Adipocyte (in vitro differentiated cells): Measurements from ENCODE around the gene SLC39A3.

Source experiments
- DNase-seq: peaks from one replicate; pipeline ENCODE4 v3.0.0-alpha.2; 2015; ENCODE audit warnings: low read depth
- H3K27me3 ChIP-seq: replicated peaks from 2 replicates; pipeline ENCODE4 v1.7.0; 2013; ENCODE audit warnings: mild to moderate bottlenecking, low read length, moderate library complexity; ENCODE audit not compliant: control insufficient read depth, insufficient read depth
- H3K36me3 ChIP-seq: 2 replicates; pipeline ENCODE4 v1.7.0; 2013; ENCODE audit warnings: low read length, mild to moderate bottlenecking, moderate library complexity; ENCODE audit not compliant: control insufficient read depth, insufficient read depth, severe bottlenecking
- H3K4me1 ChIP-seq: 2 replicates; pipeline ENCODE4 v1.7.0; 2013; ENCODE audit warnings: mild to moderate bottlenecking, low read length, moderate library complexity; ENCODE audit not compliant: control insufficient read depth, insufficient read depth
- H3K4me3 ChIP-seq: 2 replicates; pipeline ENCODE4 v1.7.0; 2013; ENCODE audit warnings: mild to moderate bottlenecking, low read length, moderate library complexity
- H3K9ac ChIP-seq: 2 replicates; pipeline ENCODE4 v1.7.0; 2013; ENCODE audit warnings: mild to moderate bottlenecking, low read length, moderate library complexity
- H3K9me3 ChIP-seq: 2 replicates; pipeline ENCODE4 v1.7.0; 2013; ENCODE audit warnings: mild to moderate bottlenecking, low read length, moderate library complexity; ENCODE audit not compliant: control insufficient read depth

Gene SLC39A3

DNA sequence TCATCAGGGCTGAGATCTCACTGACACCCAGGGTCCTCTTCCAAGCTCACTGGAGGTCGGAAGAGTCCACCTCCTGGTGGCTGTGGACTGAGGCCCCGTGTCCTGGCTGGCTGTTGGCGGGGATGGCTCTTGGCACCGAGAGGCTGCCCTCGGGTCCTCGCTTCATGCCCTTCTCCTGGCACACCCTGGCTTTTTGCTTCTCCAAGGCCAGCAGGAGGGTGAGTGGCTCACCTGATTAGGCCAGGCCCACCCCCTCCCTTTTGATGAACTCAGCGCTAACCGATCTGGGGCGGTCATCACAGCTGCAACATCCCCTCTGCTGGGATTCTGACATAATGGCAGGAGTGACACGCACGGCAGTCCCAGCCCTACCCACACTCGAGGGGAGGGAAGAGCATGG lies 4.4 kb downstream of the SLC39A3 start:
- peaks cover 19% of the 10 kb centered on the region for H3K4me1 ChIP-seq
- H3K9ac ChIP-seq: no peak overlapping the region
- H3K4me3 ChIP-seq: no peak overlapping the region
- H3K9me3 ChIP-seq: no peaks in the 10 kb centered on the region
- no peaks in the 10 kb centered on the region for H3K27me3 ChIP-seq
- peaks cover 20% of the 10 kb centered on the region for H3K36me3 ChIP-seq
- DNase-seq: no peak

DNA sequence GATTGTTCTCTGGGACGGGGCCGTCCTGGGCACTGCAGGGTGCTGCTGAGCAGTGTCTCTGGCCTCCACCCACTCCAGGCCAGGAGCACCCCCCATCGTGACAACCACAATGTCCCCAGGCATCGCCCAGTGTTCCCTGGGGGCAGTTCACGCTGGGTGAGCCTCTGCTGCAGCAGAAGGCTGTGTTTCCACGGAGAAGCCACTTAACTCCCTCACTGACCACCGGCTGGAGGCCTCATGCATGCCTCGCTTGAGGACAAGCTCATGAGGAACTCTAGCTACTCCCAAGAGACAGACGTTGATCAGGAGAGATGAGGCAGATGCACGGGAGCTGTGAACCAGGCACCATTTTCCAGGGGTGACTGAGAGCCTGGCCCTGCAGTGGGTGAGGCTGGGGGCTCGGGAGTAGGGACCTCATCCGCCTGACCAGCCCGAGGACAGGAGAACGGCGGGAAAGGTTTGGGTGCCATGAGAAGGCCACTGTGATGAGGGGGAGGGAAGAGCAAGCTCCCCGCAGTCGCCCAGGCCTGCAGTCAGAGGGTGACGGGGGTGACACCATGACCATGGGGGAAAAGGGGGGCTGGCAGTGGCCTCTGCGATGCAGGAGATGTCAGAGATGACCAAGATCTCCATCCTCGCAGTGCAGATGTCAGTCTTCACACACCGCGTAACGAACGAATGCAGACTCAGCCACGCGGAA lies 5.1 kb downstream of the SLC39A3 start:
- Histone ChIP-seq H3K4me1 (peaks cover 19% of the 10 kb centered on the region), H3K36me3 (peaks cover 20% of the 10 kb centered on the region), H3K9me3 (no peaks in the 10 kb centered on the region), H3K9ac (no peak overlapping the region), H3K27me3 (no peaks in the 10 kb centered on the region), H3K4me3 (no peak overlapping the region)
- DNase-seq: no peak

DNA sequence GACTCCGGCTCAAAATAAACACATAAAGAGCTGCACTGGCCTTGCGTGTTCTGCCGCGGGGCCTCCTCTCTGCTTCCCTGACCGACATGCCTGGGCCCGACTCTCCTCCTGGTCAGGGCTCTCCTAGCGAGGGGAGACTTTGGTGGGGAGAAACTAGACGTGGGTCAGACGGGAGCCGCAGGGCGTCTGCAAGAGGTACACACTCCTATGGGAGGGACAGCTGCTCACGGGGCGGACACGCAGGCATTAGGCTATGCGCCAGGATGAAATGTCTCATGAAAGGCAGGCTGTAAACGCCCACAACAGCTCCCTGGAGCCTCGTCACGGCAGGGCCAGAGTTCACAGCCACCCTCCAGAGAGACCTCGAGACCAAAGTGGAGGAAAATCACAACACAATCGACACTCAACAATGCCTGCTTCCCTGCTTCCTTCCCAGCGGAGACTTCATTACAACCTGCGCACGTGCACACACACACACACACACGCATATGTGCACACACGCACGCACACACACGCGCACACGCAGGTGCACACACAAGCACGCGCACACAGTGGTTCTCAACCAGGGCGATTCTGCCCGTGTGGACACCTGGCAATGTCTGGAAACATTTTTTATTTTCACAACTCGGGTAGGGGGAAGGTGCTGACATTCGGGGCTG lies 5.8 kb downstream of the SLC39A3 start:
- no peak overlapping the region for H3K4me3 ChIP-seq
- H3K4me1 ChIP-seq: peaks cover 15% of the 10 kb centered on the region
- no peaks in the 10 kb centered on the region for H3K27me3 ChIP-seq
- peaks cover 20% of the 10 kb centered on the region for H3K36me3 ChIP-seq
- H3K9me3 ChIP-seq: no peaks in the 10 kb centered on the region
- H3K9ac ChIP-seq: no peak overlapping the region
- no peak for DNase-seq

DNA sequence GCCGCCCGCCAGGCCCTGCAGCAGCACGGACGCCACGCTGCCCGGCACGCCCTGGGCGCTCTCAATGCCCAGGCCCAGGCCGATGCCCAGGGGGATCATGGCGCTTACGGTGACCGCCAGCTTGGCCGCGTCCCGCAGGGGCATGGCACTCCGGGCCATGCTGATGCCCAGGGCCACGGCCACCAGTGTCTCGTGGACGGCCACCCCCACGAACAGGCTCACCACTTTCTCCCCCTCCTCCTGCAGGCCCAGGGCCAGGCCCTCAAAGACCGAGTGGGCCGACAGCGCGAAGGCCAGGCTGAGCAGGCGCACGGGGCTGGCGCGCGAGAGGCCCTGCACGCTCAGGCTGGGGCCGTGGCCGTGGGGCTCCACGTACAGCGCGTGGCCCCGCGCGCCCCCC lies 6.9 kb downstream of the SLC39A3 start:
- Histone ChIP-seq H3K9me3 (no peaks in the 10 kb centered on the region), H3K4me1 (peaks cover 10% of the 10 kb centered on the region), H3K4me3 (no peak overlapping the region), H3K36me3 (peaks cover 20% of the 10 kb centered on the region), H3K9ac (no peak overlapping the region), H3K27me3 (no peaks in the 10 kb centered on the region)
- no peak for DNase-seq

DNA sequence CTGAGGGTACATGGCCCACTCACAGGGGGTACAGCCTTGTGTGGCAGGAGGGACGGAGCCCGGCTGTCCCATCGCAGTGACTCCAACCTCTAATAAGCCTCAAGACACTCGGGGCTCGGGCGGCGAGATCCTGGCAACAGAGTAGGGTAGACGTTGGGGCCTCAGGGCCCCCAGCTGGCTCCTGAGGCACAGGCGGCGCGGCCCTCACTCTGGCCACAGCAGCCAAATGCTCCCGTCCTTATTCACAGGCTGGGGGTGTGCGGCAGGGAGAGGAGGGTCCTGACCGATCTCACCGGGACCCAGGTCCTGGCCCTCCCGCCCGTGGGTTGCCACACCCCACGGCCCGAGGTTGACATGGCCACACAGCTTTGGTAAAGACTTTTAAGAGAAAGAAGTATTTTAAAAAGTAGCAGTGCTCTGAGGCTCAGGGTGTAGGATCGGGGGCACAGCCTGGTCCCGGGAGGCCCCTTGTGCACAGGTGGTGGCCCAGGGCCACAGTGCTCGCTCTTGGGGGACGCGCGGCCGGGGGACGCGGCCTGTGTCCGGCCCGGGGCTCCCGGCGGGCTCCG lies 7.6 kb downstream of the SLC39A3 start:
- Histone ChIP-seq H3K36me3 (peaks cover 20% of the 10 kb centered on the region), H3K27me3 (peaks cover 5% of the 10 kb centered on the region), H3K4me1 (peaks cover 10% of the 10 kb centered on the region), H3K4me3 (no peak overlapping the region), H3K9ac (no peak overlapping the region), H3K9me3 (no peaks in the 10 kb centered on the region)
- DNase-seq: no peak

DNA sequence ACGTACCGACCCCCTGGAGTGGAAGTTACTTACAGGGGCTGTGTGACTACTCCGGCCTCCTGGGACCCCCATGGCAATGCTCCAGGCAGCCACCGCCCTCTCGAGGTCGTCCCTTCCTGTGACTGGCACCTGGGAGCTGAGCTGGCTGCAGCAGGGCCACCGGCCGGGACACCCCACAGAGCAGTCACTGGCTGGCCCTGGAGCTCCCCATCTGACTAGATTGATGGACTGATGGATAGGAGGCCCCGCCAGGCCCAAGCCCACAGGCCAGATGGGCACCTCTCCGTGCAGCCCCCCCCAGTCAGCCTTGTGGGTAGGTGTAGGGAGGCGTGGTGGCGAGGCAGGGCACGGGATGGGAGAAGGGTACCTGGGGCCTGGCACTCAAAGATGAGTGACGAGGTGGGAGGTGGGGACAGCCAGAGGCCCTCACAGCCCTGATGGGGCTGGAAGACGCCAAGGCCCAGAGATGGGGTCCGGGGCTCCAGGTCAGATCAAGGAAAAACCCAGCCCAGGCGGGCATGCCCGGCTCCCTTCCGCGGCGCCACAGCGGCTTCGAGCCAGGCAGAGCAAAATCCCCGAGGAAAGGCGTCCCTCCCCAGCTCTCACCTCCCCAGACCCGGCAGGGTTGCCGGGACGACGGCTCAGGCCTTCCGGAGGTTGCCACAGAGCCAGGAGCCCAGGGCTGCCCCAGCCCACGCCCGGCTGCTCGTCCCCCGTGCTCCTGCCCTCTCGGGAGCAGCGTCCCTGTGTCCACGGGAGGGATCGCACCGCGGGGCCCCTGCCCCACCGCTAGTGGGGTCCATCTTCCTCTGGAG lies 8.4 kb downstream of the SLC39A3 start:
- Histone ChIP-seq H3K9ac (no peak overlapping the region), H3K27me3 (peaks cover 12% of the 10 kb centered on the region), H3K9me3 (no peaks in the 10 kb centered on the region), H3K36me3 (peaks cover 14% of the 10 kb centered on the region), H3K4me3 (no peak overlapping the region), H3K4me1 (peaks cover 10% of the 10 kb centered on the region)
- no peak for DNase-seq

DNA sequence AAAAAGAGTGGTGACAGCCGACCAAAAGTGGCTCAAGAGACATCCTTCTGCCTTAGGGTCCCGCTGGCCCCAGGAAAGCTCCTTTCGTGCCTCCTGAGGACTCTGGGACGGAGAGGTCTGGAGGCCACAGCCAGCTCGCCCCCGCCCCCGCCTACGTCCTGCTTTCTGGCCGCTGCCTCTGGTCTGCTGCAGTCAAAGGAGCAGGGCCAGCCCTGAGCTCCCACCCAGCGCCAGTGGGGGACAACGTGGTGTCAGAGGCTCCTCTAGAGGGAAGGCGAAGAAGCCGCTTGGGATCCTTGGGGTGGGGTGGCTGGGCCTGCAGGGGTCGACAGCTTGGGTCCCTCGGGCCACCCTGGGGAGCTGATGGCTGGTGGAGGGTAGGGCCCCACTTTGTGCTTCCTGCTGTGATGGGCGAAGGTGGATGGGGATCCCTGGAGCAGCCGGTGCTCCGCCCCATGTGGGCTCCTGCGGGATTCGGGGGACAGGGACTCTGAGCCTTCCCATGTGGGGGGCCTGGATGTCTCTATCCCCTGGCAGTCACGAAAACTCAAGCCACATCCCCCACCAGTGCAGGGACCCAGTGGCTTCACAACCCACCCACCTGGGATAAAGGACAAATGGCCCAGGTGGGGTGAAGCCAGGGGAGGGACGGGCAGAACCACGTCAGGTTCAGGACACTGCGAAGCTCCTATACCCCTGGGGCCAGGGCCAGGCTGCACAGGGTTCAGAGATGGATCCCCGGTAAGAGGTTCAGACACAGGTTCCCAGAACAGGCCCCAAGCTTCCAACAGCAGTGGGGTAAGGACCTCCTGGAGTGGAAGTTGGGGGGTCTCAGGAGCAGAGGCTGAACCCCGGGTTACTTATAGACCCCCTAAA lies 9.6 kb downstream of the SLC39A3 start:
- Histone ChIP-seq H3K4me3 (no peak overlapping the region), H3K9ac (no peak overlapping the region), H3K9me3 (no peaks in the 10 kb centered on the region), H3K4me1 (peaks cover 10% of the 10 kb centered on the region), H3K36me3 (peaks cover 3% of the 10 kb centered on the region), H3K27me3 (peaks cover 18% of the 10 kb centered on the region)
- no peak for DNase-seq

DNA sequence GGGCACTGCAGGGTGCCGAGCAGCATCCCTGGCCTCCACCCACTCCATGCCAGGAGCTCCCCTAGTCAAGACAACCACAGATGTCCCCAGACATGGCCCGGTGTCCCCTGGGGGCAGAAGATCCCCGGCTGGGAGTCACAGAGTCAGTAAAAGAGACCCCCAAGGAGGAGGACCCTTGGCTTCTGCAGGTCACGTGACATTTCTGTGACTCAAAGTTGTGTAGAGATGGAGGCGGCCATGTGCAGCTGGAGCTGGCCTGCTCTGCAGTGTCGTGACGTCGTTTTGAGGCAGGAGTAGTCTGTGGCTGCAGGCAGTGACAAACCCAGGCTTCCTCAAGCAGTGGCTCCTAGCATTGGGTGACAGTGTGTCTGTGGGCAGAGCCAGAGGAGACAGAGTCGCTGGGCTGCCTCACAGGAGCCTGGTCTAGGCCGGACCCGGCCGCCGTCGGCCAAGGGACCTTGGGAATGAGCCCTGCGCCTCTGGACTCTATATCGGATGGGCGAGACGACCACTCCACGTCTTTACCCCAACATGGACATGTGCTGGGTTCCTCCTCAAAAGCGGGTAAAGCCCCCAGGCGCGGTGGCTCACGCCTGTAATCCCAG lies 10.9 kb downstream of the SLC39A3 start:
- Histone ChIP-seq H3K4me1 (peaks cover 2% of the 10 kb centered on the region), H3K9ac (no peak overlapping the region), H3K9me3 (no peaks in the 10 kb centered on the region), H3K27me3 (peaks cover 18% of the 10 kb centered on the region), H3K4me3 (no peak overlapping the region), H3K36me3 (no peaks in the 10 kb centered on the region)
- DNase-seq: no peak

DNA sequence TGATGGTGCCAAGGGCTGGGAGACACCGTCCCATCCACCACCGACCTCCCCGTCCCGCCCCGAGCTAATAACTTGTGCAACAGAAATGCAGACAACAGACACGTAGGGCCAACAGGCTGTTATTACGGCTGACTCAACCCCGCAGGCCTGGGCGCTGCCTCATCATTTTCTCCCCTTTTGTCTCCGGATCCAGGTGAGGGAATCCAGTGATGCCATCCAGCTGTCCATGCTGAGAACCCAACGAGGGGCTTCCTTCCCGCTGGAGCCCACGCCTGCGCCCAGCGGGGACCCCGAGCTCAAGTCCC lies 12.2 kb downstream of the SLC39A3 start:
- no peaks in the 10 kb centered on the region for H3K36me3 ChIP-seq

DNA sequence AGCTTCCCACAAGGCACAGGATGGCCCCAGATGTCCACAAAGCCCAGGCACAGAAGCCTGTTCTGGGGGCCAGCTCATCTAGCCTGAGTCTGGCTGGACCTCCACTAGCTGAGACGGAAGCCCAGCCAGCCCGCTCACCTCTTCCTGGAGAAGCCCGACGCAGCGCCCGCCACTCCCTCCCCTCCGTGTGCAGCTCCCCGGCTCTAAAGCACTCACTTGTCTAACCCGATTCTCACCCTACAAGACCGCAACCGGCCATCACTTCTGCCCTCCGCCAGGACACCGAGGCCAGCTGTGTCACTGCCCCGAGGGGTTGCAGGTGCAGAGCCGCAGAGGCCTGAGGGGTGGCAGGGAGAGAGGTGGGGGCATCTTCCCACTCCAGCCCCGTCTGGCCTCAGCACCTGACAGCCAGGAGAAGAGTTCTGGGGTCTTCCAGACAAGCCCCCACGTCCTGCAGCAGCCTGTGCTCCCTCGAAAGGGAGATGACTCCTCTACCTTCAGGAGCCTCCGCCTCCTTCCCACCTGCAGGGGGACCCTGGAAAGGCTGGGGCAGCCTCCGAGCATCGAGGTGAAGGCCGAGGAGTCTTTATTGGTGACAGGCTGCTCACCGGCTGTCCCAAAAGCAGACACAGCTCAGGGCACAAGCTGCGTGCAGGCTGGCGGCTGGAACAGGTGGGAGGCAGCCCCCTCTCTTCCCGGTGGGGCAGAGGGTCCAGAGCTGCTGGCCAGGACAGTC lies 12.7 kb downstream of the SLC39A3 start:
- Histone ChIP-seq H3K9me3 (no peaks in the 10 kb centered on the region), H3K4me3 (no peak overlapping the region), H3K36me3 (no peaks in the 10 kb centered on the region), H3K27me3 (peaks cover 18% of the 10 kb centered on the region), H3K9ac (no peak overlapping the region), H3K4me1 (peaks cover 16% of the 10 kb centered on the region)
- DNase-seq: no peak

More for the DNA sequence above, 12.2 kb downstream of the SLC39A3 start:
- H3K4me1 ChIP-seq: peaks cover 14% of the 10 kb centered on the region
- H3K9ac ChIP-seq: no peak overlapping the region
- no peak for DNase-seq
- H3K9me3 ChIP-seq: no peaks in the 10 kb centered on the region
- no peak overlapping the region for H3K4me3 ChIP-seq
- peaks cover 18% of the 10 kb centered on the region for H3K27me3 ChIP-seq
